Keratinocyte (primary cell): ENCODE results near the gene IMPDH2. TPM values are rescaled to one million over a fixed set of nuclear protein-coding genes. Genes with fewer than 3 reads are reported as not detected.

ENCODE experiments used
- DNase-seq: peaks from one replicate; pipeline ENCODE4 v3.0.0-alpha.2; 2011; ENCODE audit warnings: low read depth, missing footprints, low spot score
- FAIRE-seq: peaks from 2 replicates; lab custom pipeline; 2011; peaks lifted over from hg19 to GRCh38; lab: Jason Lieb, UNC
- H2AFZ ChIP-seq: 2 replicates; pipeline ENCODE4 v1.6.0; 2012; ENCODE audit warnings: low read length, control low read depth, inconsistent platforms; ENCODE audit not compliant: control insufficient read depth
- H3K27ac ChIP-seq: 2 replicates; pipeline ENCODE4 v1.5.1; 2011; ENCODE audit warnings: low read length; ENCODE audit not compliant: control insufficient read depth, insufficient read depth
- H3K27me3 ChIP-seq: 3 replicates; pipeline ENCODE4 v1.6.0; 2011; ENCODE audit warnings: low read length; ENCODE audit not compliant: control insufficient read depth, insufficient read depth; ENCODE audit errors: extremely low read depth
- H3K36me3 ChIP-seq, 2 experiments: 2 replicates in 1 of 2; 3 replicates in 1 of 2; pipeline ENCODE4 v1.5.1; 2011; ENCODE audit warnings: low read length in 2 of 2, mild to moderate bottlenecking in 1 of 2; ENCODE audit not compliant: control insufficient read depth in 2 of 2, insufficient read depth in 2 of 2; ENCODE audit errors: extremely low read depth in 1 of 2
- H3K4me1 ChIP-seq: 3 replicates; pipeline ENCODE4 v1.5.1; 2011; ENCODE audit warnings: low read length; ENCODE audit not compliant: control insufficient read depth, insufficient read depth; ENCODE audit errors: extremely low read depth
- H3K4me2 ChIP-seq: 3 replicates; pipeline ENCODE4 v1.6.0; 2011; ENCODE audit warnings: low read depth, low read length; ENCODE audit not compliant: control insufficient read depth, insufficient read depth; ENCODE audit errors: extremely low read depth
- H3K4me3 ChIP-seq, 3 experiments: fragments of 200-600 bp in 1 of 3; sonication (generic) in 1 of 3; 2 replicates in 2 of 3; 3 replicates in 1 of 3; pipeline ENCODE4 v1.5.1; 2011 to 2016; ENCODE audit warnings: low read length in 3 of 3, mild to moderate bottlenecking in 3 of 3, control low read depth in 2 of 3, inconsistent platforms in 1 of 3, low read depth in 1 of 3, mixed read lengths in 1 of 3, mixed run types in 1 of 3, moderate library complexity in 1 of 3; ENCODE audit not compliant: control insufficient read depth in 2 of 3, insufficient read depth in 2 of 3; ENCODE audit errors: extremely low read depth in 1 of 3
- H3K79me2 ChIP-seq: 2 replicates; pipeline ENCODE4 v1.6.0; 2012; ENCODE audit warnings: low read length; ENCODE audit not compliant: control insufficient read depth, insufficient read depth
- H3K9ac ChIP-seq: 3 replicates; pipeline ENCODE4 v1.6.0; 2011; ENCODE audit warnings: low read length; ENCODE audit not compliant: control insufficient read depth, insufficient read depth; ENCODE audit errors: extremely low read depth
- H3K9me1 ChIP-seq: 3 replicates; pipeline ENCODE4 v1.6.0; 2011; ENCODE audit warnings: low read length; ENCODE audit not compliant: control insufficient read depth, insufficient read depth; ENCODE audit errors: extremely low read depth
- H3K9me3 ChIP-seq: 2 replicates; pipeline ENCODE4 v1.5.1; 2012; ENCODE audit warnings: low read depth, low read length; ENCODE audit not compliant: control insufficient read depth
- H4K20me1 ChIP-seq: 3 replicates; pipeline ENCODE4 v1.6.0; 2011; ENCODE audit warnings: low read length; ENCODE audit not compliant: control insufficient read depth, insufficient read depth; ENCODE audit errors: extremely low read depth
- CTCF ChIP-seq, 3 experiments: IDR thresholded peaks in 1 of 3; conservative IDR thresholded peaks in 1 of 3; optimal IDR thresholded peaks in 1 of 3; 2 replicates in 2 of 3; 3 replicates in 1 of 3; pipeline versions ENCODE3 to v1.5.1; 2011; ENCODE audit warnings: low read length in 3 of 3, mild to moderate bottlenecking in 3 of 3, moderate library complexity in 2 of 3, control low read depth in 1 of 3, inconsistent platforms in 1 of 3; ENCODE audit not compliant: insufficient read depth in 2 of 3; ENCODE audit errors: extremely low read depth in 1 of 3
- EZH2 ChIP-seq: IDR thresholded peaks from one replicate; pipeline ENCODE4 v1.6.1; 2012; ENCODE audit warnings: inconsistent platforms, mild to moderate bottlenecking, low read length, moderate library complexity
- dilution Hi-C: fragments of 300-500 bp; cut with MboI; formaldehyde crosslinking; loops from one replicate; pipeline ENCODE4 v1.7.0; 2020; ENCODE audit warnings: low sequenced_read_pairs; ENCODE audit not compliant: extremely low pct_ligation_motif_present
- polyA plus RNA-seq, 5 experiments: library from polyadenylated mRNA; depleted of rRNA in 3 of 5; stranded (reverse) in 3 of 5; stranded (forward) in 1 of 5; unstranded in 1 of 5; fragments of >200 nt; gene quantifications; 1 replicate in 1 of 5; 2 replicates in 3 of 5; 3 replicates in 1 of 5; pipeline versions ENCODE4 v1.2.1 to v1.2.3, GENCODE V29; 2011 to 2012; ENCODE audit warnings: missing spikeins in 2 of 5, low read depth in 1 of 5, low replicate concordance in 1 of 5

IMPDH2 gene
- polyA plus RNA-seq, 1 donor (not counting 4 experiments of a cell fraction or from before 2014, with no cell fraction given), result 221 TPM

GRCh38 chr3:48983096-48983495, 46.1 kb downstream of the IMPDH2 start:
- FAIRE-seq (no peak), DNase-seq (no peak)
- no peak overlapping the region for H3K9ac ChIP-seq
- H3K79me2 ChIP-seq, result no peaks in the 10 kb centered on the region
- H3K9me1 ChIP-seq, result no peaks in the 10 kb centered on the region
- H3K4me3 ChIP-seq, result no peak overlapping the region
- TF ChIP-seq CTCF (optimal IDR thresholded peaks at IDR 0.05 in 1 of 3, IDR thresholded peaks at IDR 0.05 in 1 of 3, conservative IDR thresholded peaks at IDR 0.05 in 1 of 3; ENCODE audit: extremely low read depth in 1 of 3, insufficient read depth in 2 of 3, low read length in 3 of 3), result no peak
- peaks cover 40 to 50% of the 10 kb centered on the region in 2 experiments for H3K36me3 ChIP-seq
- no peaks in the 10 kb centered on the region for H4K20me1 ChIP-seq
- H3K4me2 ChIP-seq, result no peak overlapping the region
- dilution Hi-C loops, result no loop called here
- no peak overlapping the region for H3K27ac ChIP-seq
- no peaks in the 10 kb centered on the region for H3K9me3 ChIP-seq
- H2AFZ ChIP-seq, result no peak overlapping the region
- no peaks in the 10 kb centered on the region for H3K27me3 ChIP-seq
- H3K4me1 ChIP-seq, result no peaks in the 10 kb centered on the region

- TF ChIP-seq EZH2 (no peak), CTCF (optimal IDR thresholded peaks at IDR 0.05 in 1 of 3, IDR thresholded peaks at IDR 0.05 in 1 of 3, conservative IDR thresholded peaks at IDR 0.05 in 1 of 3; ENCODE audit: extremely low read depth in 1 of 3, insufficient read depth in 2 of 3, low read length in 3 of 3) (no peak)
- Histone ChIP-seq H3K4me3 (no peak overlapping the region), H2AFZ (no peak overlapping the region), H3K36me3 (peaks cover 42 to 50% of the 10 kb centered on the region in 2 experiments), H3K9me1 (no peaks in the 10 kb centered on the region), H3K79me2 (no peaks in the 10 kb centered on the region), H3K9ac (no peak overlapping the region), H3K4me1 (no peaks in the 10 kb centered on the region), H3K27me3 (no peaks in the 10 kb centered on the region), H3K27ac (no peak overlapping the region), H3K9me3 (no peaks in the 10 kb centered on the region), H4K20me1 (no peaks in the 10 kb centered on the region), H3K4me2 (no peak overlapping the region)
- FAIRE-seq (no peak), DNase-seq (no peak)
- dilution Hi-C loops, result no loop called here
These were observed 46.5 kb downstream of the IMPDH2 start for GRCh38 chr3:48982686-48983085.
